Activated T-cell treated with anti-CD3 and anti-CD28 coated beads for 4 hours (primary cell): ENCODE data around the gene SLC7A7.
"Not testable (repeated sequence)": the region's sequence is repeated elsewhere in the genome, so short reads cannot be mapped to it uniquely, and the experiment has no call there.

ENCODE experiments used
- DNase-seq: peaks from one replicate; pipeline ENCODE4 v3.0.0-alpha.2; 2020

SLC7A7 gene

DNA sequence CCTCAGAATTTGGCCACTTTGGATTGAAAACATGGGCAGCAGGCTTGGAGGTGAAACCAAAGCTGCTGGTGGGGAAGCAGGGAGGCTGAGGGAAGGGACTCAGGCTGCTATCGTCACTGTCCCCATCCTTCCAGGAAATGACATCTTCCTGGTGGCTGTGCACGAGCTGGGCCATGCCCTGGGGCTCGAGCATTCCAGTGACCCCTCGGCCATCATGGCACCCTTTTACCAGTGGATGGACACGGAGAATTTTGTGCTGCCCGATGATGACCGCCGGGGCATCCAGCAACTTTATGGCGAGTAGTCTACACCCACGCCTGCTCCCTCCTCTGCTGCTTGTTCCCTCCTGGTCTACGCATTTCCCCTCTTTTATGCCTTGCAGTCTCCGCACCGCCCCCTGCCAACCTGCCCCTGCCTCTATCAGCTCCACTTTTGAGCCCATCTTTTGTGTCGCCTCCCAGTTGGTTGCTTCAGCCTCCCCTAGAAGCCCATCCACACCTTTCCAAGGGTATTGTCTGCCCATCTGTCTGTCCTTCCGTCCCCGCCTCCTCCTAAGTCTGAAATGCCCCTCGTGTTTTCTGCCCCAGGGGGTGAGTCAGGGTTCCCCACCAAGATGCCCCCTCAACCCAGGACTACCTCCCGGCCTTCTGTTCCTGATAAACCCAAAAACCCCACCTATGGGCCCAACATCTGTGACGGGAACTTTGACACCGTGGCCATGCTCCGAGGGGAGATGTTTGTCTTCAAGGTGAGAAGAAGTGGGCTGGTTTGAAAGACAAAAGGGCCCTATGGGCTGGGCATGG lies 28.1 kb upstream of the SLC7A7 start:
- DNase-seq = no peak

DNA sequence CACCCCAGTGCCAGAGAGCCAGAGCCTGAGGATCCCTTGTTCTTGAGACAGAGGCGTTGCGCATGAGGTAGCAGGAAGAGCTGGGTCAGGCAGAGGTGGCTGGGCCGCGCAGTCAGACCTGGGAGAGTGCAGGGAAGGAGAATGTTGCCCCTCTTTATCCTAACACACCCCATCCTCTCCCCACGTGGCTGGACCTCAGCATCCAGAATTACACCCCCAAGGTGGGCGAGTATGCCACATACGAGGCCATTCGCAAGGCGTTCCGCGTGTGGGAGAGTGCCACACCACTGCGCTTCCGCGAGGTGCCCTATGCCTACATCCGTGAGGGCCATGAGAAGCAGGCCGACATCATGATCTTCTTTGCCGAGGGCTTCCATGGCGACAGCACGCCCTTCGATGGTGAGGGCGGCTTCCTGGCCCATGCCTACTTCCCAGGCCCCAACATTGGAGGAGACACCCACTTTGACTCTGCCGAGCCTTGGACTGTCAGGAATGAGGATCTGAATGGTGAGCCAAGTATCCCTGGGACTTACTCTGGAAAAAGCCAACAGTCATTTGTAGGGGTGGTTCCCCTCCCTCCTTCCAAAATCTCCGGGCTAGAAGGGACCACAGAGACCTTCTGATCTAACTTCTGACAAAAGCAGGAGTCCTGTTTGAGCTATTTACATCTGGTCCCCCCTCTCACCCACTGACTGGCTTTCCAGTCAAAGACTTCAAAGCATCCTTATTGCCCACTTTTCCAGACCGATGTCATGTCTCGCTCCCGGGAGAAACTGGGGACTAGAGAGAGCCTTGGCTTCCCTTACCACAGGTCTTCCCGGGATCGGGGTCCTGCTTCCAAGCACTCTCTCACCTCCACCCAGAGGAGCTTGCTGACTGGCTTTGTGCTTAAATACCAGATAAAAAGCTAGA lies 27.2 kb upstream of the SLC7A7 start:
- DNase-seq = no peak

GRCh38 chr14:22841769-22842168 lies 26.5 kb upstream of the SLC7A7 start:
- DNase-seq = no peak

- DNase-seq = no peak
Observed at GRCh38 chr14:22841311-22841710, 26.1 kb upstream of the SLC7A7 start.

DNA sequence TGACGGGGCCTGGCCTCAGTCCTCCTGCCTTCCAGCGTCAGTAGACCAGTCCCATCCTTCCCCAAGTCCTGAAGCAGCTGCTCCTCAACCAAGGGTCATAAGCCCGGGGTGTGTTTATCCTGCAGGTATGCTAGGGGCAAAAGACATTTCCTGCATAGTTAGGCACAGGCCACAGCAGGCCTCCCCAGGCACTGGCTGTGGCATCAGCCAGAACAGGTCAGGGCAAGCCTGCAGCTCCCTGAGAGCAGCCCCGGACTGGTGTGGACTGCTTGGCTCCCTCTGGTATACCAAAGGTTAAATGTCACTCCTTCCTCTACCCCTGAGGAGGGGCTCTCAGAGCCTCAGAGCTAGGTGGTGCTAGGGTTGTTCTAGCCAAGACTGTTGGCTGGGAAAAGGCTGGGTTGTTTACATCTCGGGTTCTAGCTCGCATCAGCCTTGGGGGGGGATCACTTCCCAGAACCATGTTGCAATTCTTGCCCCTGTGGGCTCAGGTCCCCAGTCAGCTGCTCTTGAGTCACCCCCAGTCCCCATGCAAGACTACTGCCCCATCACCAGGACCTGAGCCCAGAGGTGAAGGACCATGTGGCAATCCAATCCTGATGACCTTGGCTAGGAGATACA lies 24.0 kb upstream of the SLC7A7 start:
- no peak for DNase-seq

- DNase-seq = no peak
Observed at GRCh38 chr14:22838631-22839041, 23.4 kb upstream of the SLC7A7 start.

DNA sequence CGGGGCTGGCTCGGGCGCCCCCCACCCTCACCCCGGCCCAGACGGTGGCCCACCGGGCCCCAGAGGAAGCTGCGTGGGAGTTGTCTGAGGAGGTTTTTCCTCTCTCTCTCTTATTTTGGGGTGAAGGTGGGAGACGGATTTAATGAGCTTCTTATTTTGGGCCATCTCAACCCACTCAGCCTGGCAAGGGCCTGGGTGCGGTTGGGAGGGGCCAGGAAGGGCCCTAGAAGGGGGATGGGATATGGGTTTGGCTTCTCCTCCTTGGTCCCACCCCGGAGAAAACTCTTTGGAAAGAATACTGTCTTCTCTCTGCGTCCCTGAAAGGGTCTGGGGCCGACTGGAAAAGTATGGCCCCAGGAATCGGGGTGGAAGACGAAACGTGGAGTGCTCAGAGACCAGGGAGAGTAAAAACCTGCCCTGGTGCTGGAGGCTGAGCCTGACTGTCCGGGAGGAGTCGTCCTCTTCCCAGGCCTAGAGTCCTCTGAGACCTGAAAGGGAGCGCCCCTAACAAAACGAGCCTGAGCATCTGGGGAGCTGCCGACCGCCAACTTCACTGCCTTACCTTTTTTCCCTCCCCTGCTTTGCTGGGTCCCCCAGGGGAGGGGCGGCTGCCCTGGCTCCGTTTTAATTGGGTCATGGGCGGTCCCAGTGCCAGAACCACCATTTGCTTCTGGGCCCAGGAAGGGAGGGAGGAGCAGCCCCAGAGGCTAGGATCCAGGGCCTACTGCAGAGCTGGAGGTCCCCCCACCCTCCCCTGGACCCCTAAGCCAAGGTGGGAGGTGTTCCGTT lies 22.7 kb upstream of the SLC7A7 start:
- DNase-seq = no peak

DNA sequence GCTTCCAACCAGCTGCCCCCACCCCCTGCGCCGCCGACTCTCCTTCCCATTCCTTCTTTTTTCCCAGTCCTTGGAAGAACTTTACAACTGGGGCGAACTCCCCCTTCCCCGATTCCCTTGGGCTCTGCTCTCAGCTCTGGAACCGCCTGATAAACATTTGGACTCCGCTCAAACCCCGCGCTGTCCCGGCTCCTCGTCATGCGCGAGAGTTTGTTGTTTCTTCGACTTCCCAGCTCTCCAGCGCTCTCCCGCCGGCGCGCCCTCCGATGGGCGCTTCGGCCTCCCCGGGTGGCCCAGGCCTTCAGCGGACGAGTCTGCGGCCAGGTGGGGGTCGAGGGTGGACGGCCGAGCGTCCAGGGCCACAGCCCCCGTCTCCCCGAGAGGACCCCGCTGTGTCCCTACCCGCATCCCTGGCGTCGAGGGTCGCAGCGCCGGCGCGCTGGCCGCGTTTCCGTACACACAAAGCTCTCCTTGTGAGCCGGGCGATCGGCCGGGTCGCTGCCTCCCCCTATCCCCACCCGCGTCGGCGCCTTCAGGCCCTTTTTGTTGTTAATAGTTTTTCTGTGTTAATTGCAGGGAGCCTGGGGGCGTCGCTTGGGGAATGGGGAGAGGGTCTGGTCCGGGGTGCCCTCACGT lies 22.0 kb upstream of the SLC7A7 start:
- no peak for DNase-seq

- DNase-seq = no peak
Observed at GRCh38 chr14:22836301-22837113, 21.3 kb upstream of the SLC7A7 start, which contains the start of gene MMP14. MMP14 (plus strand) TSS chr14:22836585; CDS start chr14:22836818, 233 bp downstream.

GRCh38 chr14:22835505-22835904 lies 20.3 kb upstream of the SLC7A7 start:
- DNase-seq = no peak

- no peak for DNase-seq
Observed at GRCh38 chr14:22830443-22831010, 15.3 kb upstream of the SLC7A7 start.

DNA sequence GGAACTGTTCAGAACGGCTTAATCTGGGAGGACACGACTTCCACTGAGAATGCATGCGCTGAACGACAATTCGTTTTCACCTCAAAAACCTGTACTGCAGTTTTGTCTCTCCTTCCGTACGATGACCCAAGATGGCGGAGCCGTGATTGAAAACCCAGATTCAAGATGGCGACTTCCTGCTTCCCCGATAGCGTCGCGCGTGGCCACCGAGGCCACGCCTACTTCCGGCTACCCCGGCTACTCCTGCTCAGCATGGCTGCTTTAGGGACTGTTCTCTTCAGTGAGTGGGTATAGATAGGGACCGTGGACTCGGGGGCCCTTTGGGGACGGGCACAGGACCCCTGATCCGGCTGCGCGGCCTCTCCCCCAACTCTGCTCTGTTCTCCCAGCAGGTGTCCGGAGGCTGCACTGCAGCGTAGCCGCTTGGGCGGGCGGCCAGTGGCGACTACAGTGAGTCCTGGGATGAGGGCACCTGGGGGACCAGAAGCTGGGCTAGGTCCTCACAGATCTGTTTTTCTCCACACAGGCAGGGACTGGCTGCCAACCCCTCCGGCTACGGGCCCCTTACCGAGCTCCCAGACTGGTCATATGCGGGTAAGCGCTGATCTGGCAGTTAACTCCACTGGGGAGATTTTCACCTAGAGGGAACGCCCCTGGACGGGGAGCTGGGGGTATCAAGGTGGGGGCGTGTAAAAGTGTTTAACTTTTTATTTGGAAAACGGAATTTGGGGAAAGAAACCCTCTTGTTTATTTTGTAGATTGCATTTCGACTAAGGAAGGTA lies 14.6 kb upstream of the SLC7A7 start, which contains the start of gene MRPL52:
Gene MRPL52, plus strand, starts transcription at position 227 of the 782 bp plus-strand sequence. Its CDS starts 26 bp downstream, at position 253.
- DNase-seq = peak; percentile 82

DNA sequence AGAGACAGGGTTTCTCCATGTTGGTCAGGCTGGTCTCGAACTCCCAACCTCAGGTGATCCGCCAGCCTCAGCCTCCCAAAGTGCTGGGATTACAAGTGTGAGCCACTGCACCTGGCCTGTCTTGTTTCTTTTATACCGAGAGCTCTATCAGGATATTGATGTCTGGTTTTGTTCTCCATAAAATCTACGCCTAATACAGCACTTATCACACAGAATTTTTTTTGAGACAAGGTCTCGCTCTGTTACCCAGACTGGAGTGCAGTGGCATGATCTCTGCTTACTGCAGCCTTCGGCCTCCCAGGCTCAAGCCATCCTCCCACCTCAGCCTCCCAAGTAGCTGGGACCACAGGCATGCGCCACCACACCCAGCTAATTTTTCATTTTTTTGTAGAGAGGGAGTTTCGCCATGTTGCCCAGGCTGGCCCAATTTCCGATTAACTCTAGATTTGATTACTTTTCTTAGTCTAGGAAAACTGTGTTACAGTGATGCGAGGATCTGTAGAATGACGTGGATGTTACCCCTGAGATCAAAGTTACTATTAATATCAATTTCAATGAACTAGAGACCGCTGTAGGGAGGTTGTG lies 13.9 kb upstream of the SLC7A7 start:
- not testable (repeated sequence) for DNase-seq

- no peak for DNase-seq
Observed at GRCh38 chr14:22824711-22825359, 9.6 kb upstream of the SLC7A7 start.

GRCh38 chr14:22822571-22823098 lies 7.4 kb upstream of the SLC7A7 start:
- peak; percentile 56 for DNase-seq

DNA sequence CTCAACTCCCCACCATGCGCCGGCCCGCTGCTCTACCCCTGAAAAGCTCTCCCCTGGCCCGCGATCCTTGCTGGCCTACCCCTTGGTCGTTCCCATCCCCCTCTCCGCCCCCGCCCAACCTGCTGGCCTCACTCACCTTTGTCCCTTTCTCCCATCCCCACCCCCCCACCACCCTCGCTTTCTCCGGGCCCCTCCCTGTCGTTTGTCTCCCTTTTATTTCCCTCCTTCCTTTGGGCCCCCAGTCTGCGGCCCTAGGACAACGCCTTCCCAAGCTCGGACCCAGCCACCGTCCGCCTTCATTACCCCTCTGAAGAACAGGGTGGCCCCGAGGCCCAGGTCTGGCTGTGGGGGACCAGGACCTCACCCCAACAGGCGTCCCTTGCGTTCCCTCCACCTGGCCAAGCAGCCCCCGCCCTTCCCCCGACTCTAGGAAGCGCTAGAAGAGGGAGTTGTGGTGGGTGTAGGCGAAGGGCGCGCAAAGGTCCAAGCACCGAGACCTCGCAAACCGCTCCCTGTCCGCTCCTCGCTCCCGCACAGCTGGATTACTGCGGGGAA lies 6.9 kb upstream of the SLC7A7 start:
- DNase-seq = no peak

DNA sequence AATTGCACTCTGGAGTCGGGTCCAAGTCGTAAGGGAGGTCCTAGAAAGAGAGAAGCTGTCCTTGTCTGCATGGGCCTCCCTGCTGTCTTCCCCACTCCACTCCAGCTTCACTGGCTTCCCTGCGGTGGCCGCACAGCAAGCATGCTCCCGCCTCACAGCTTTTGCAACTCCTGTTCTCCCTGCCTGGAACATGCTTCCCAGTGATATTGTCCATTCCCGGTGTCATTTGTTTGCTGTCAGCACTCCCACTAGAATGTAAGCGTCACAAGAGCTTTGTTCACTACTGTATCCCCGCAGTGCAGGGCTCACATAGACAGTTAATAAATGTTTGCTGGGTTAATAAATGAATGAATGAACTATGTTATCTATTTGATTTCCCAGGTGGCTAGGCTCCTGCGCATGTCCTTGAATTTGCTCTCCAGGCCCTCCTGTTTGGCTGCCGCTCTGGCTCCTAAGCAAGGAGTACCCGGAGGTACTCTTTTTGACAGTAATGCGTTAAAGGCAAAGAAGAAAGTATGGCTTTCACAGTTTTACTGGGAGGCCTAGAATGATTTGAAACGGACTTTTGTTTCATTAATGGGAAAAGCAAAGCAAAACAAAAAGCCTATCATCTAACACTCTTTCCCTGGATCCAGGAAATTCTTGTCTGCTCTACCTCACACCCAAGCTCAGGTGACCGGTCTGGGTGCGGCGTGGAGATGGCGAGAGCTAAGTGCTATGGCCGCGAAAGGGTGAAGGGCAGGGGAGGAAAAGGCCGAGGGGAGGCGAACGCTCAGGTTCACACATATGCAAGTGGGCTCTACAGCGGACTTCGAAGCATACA lies 6.2 kb upstream of the SLC7A7 start:
- DNase-seq = no peak
